Breast epithelium (tissue), 4 donors: ENCODE data around the gene SLC39A6. TPM values are rescaled to one million over a fixed set of nuclear protein-coding genes. Genes with fewer than 3 reads are reported as not detected.

Source experiments
- DNase-seq, 2 donors: peaks; one replicate each; pipeline ENCODE4 v3.0.0-alpha.2; 2019; ENCODE audit warnings: low spot score in 2 of 2
- H3K27ac ChIP-seq, 2 donors: fragments of 200-600 bp; sonication (generic) in 1 of 2; one replicate each; pipeline ENCODE4 v1.5.1; 2016 to 2019; ENCODE audit warnings: mild to moderate bottlenecking in 1 of 2
- H3K27me3 ChIP-seq, 2 donors: fragments of 200-600 bp; sonication (generic) in 1 of 2; one replicate each; pipeline versions ENCODE4 v1.5.1 to v1.6.0; 2017 to 2019; ENCODE audit warnings: control low read depth in 1 of 2, mild to moderate bottlenecking in 1 of 2
- H3K36me3 ChIP-seq: fragments of 200-600 bp; one replicate; pipeline ENCODE4 v1.5.1; 2019
- H3K4me1 ChIP-seq, 2 donors: fragments of 200-600 bp; sonication (generic); one replicate each; pipeline ENCODE4 v1.5.1; 2016 to 2019; ENCODE audit warnings: control low read depth in 1 of 2
- H3K4me3 ChIP-seq, 3 donors: fragments of 200-600 bp; sonication (generic); 1 replicate in 2 of 3; 2 replicates in 1 of 3; pipeline ENCODE4 v1.5.1; 2016 to 2019; ENCODE audit warnings: mild to moderate bottlenecking in 3 of 3, moderate library complexity in 2 of 3
- H3K9me3 ChIP-seq, 2 donors: fragments of 200-600 bp; sonication (generic) in 1 of 2; one replicate each; pipeline ENCODE4 v1.5.1; 2016 to 2019; ENCODE audit warnings: control low read depth in 1 of 2
- POLR2A ChIP-seq: fragments of 450-650 bp; IDR thresholded peaks from one replicate; pipeline ENCODE4 v1.6.1; 2016; ENCODE audit warnings: antibody characterized with exemption, mild to moderate bottlenecking, moderate library complexity
- POLR2AphosphoS5 ChIP-seq, 3 donors: sonication (generic); formaldehyde crosslinking; IDR thresholded peaks; one replicate each; pipeline ENCODE4 v1.6.1; 2017; ENCODE audit warnings: antibody characterized with exemption in 3 of 3
- intact Hi-C: fragments of 100-400 bp; cut with DNase I; formaldehyde crosslinking; loops from one replicate; pipeline ENCODE4 v1.15.1; 2023; ENCODE audit warnings: low total_unique reads
- total RNA-seq, 3 donors: library from RNA; depleted of rRNA; stranded (reverse); fragments of >200 nt; gene quantifications; one replicate each; pipeline ENCODE4 v1.1.0, GENCODE V29; 2016
- TF ChIP-seq, protein P1 (sequence below), 3 donors: fragments of 450-650 bp; IDR thresholded peaks; one replicate each; pipeline ENCODE4 v1.5.1; 2016 to 2017; ENCODE audit warnings: antibody characterized with exemption in 3 of 3, mild to moderate bottlenecking in 3 of 3, moderate library complexity in 3 of 3

Gene SLC39A6
- total RNA-seq, 3 donors from 2014 or later, result 44.8 to 502 (median 235) TPM

DNA sequence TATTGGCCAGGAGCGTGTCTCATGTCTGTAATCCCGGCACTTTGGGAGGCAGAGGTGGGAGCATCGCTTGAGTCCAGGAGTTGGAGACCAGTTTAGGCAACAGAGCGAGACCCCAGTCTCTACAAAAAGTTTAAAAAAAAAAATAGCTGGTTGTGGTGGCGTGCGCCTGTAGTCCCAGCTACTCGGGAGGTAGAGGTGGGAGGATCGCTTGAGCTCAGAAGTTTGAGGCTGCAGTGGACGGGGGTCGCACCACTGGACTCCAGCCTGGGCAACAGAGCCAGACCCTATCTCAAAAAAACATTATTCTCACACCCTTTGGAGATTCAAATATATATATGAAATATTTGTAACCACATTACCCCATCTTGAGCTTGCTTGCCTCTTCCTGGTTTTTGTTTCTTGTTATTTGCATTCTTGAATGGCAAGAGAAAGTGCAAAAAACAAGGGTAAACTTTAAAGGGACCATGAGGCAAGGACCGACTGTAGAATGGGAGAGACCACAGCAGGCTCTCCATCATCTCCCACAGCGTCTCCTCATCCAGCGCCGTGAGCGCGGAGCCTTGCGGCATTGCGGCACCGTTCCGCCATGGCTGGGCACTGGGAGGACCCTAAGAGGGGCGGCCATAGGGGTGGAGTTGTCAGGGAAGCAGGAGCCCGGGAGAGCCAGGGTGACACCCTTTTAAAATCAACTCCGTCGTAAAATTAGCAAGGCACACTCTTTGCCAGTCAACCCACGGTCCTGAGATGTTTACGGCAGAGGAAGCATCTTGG, 1.9 kb upstream of the SLC39A6 start:
- Histone ChIP-seq H3K27ac (no peak overlapping the region), H3K9me3 (no peaks in the 10 kb centered on the region), H3K36me3 (peaks cover 4% of the 10 kb centered on the region), H3K4me1 (peaks cover 0 to 9% of the 10 kb centered on the region in 2 donors), H3K4me3 (peak overlapping the region; percentile 81 to 90 (median 89)), H3K27me3 (no peaks in the 10 kb centered on the region)
- DNase-seq, result no peak
- intact Hi-C loops, result no loop called here
- TF ChIP-seq POLR2A (no peak), POLR2AphosphoS5 (IDR thresholded peaks at IDR 0.05) (no peak)
- TF ChIP-seq, protein P1, sequence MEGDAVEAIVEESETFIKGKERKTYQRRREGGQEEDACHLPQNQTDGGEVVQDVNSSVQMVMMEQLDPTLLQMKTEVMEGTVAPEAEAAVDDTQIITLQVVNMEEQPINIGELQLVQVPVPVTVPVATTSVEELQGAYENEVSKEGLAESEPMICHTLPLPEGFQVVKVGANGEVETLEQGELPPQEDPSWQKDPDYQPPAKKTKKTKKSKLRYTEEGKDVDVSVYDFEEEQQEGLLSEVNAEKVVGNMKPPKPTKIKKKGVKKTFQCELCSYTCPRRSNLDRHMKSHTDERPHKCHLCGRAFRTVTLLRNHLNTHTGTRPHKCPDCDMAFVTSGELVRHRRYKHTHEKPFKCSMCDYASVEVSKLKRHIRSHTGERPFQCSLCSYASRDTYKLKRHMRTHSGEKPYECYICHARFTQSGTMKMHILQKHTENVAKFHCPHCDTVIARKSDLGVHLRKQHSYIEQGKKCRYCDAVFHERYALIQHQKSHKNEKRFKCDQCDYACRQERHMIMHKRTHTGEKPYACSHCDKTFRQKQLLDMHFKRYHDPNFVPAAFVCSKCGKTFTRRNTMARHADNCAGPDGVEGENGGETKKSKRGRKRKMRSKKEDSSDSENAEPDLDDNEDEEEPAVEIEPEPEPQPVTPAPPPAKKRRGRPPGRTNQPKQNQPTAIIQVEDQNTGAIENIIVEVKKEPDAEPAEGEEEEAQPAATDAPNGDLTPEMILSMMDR (IDR thresholded peaks at IDR 0.05), result no peak

DNA sequence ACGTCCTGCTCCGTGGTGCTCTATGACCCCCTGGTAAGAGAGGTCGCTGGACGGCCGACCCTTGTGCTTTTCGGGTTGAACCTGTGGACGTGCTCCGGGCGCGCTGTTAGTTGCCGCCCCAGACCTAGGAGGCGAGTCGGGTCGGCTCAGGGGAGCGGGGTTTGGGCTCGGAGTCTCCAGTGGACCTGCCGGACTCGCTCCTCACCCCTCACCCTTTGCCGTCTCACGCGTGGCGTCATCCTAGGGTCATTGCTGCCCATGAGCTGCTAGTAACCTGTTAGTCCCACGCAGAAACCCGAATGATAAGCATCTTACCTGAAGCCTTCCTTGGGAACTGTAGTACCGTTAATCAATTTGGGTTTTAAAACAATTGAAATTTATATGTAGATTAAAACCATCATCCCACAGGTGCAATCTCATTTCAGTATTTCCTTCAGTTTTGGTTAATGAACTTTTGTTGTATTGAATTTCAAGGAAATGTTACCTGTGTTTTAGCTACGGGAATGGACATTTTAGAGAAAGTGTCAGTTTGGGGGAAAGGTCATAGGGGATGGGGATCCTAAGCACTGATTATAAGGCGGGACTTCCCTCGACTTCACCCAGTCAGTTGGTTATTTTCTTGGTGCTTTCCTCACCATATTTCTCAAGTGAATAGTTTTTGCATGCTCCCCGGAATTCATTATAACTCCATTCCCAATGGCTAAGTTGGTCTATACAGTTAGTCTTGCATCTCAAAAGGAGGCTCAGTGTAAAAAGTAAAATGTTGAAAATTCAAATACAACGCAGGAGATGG, 1.1 kb upstream of the SLC39A6 start:
- intact Hi-C loops, result no loop called here
- Histone ChIP-seq H3K9me3 (no peaks in the 10 kb centered on the region), H3K27me3 (no peaks in the 10 kb centered on the region), H3K27ac (peak overlapping the region; percentile 97 to 98), H3K36me3 (peaks cover 4% of the 10 kb centered on the region), H3K4me1 (peaks cover 0 to 9% of the 10 kb centered on the region in 2 donors), H3K4me3 (peak overlapping the region; percentile 81 to 90 (median 89))
- no peak for DNase-seq
- TF ChIP-seq, protein P1 (IDR thresholded peaks at IDR 0.05), result no peak
- TF ChIP-seq POLR2A (no peak), POLR2AphosphoS5 (IDR thresholded peaks at IDR 0.05) (no peak)

DNA sequence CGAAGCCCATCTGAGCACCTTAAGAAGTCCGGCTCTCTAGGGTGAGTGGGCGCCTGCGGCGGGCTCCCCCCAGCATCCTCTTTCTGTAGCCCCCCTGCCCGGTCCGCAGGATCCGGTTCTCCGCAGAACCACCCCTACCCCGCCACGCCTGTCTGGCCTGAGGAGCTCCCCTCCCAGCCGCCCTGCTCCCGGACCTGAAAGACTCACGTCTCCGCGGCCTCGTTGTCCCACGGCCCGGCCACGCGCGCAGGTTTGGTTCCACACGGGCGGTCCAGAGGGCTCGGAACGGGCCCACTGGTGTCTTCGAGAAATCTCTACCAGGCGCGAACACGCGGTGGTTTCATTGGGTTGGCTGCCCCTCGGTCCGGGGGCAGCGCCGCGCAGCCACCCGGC, 237 bp downstream of the SLC39A6 start:
- Histone ChIP-seq H3K36me3 (no peaks in the 10 kb centered on the region), H3K27me3 (no peaks in the 10 kb centered on the region), H3K4me1 (peaks cover 0 to 9% of the 10 kb centered on the region in 2 donors), H3K9me3 (no peaks in the 10 kb centered on the region), H3K27ac (peak overlapping the region; percentile 97 to 98), H3K4me3 (peak overlapping the region; percentile 81 to 90 (median 89))
- no peak for TF ChIP-seq POLR2A
- TF ChIP-seq POLR2AphosphoS5 (IDR thresholded peaks at IDR 0.05), result no peak
- TF ChIP-seq, protein P1 (IDR thresholded peaks at IDR 0.05), result no peak
- intact Hi-C loops, result loop anchor here (10.0 kb wide), 1 partner anchor 494 kb away; no protein-coding TSS in a partner anchor
- no peak for DNase-seq

DNA sequence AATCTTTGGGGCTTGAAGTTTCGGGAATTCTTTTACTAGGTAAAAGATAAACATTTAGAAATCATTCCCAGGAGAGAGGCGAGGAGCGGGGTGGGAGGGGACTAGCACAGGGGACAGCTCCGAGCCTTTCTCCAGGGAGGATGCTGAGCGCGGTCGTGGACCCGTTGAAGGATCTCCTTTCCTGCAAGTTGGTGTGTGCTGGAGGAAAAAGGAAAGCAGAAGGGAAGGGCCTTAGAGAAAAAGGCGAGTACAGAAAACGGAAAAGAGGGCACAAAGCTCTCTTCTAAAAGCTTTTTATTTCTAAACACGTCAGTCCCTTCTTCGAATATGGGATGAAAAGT, 640 bp downstream of the SLC39A6 start:
- Histone ChIP-seq H3K27ac (peak overlapping the region; percentile 97 to 98), H3K4me1 (peaks cover 0 to 9% of the 10 kb centered on the region in 2 donors), H3K4me3 (peak overlapping the region; percentile 81 to 90 (median 89)), H3K9me3 (no peaks in the 10 kb centered on the region), H3K36me3 (no peaks in the 10 kb centered on the region), H3K27me3 (no peaks in the 10 kb centered on the region)
- no peak for DNase-seq
- intact Hi-C loops, result loop anchor here (10.0 kb wide), 1 partner anchor 494 kb away; no protein-coding TSS in a partner anchor
- TF ChIP-seq POLR2A (no peak), POLR2AphosphoS5 (IDR thresholded peaks at IDR 0.05) (no peak)
- TF ChIP-seq, protein P1 (IDR thresholded peaks at IDR 0.05), result no peak
